HG03025 (cell line): Measurements from ENCODE around the gene TFPI.
"Not testable (repeated sequence)": the region's sequence is repeated elsewhere in the genome, so short reads cannot be mapped to it uniquely, and the experiment has no call there.

Experiments used
- ATAC-seq: cut with Tn5 transposase; IDR thresholded peaks from one replicate; pipeline ENCODE4 v1.9.1; 2021; ENCODE audit warnings: mild to moderate bottlenecking, moderate library complexity; ENCODE audit not compliant: unreplicated experiment, low FRiP score

TFPI gene

DNA sequence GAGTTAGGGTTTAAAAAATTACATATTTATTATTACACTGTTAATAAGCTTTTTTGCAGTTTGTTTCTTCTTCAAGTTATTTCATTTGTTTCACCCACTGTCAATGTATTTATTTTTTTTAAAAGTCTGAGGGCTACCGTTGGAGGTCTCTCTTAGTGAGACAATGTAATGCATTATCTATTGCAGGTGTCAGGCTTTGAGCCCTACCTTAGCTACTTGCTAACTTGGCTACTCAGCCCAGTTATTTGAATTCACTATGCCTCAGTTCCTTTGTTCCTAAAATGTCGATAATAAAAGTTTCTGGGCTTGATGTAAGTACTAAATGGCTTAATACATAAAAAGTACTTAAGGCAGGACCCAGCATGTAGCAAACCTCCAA lies 458 bp upstream of the TFPI start:
- no peak for ATAC-seq

DNA sequence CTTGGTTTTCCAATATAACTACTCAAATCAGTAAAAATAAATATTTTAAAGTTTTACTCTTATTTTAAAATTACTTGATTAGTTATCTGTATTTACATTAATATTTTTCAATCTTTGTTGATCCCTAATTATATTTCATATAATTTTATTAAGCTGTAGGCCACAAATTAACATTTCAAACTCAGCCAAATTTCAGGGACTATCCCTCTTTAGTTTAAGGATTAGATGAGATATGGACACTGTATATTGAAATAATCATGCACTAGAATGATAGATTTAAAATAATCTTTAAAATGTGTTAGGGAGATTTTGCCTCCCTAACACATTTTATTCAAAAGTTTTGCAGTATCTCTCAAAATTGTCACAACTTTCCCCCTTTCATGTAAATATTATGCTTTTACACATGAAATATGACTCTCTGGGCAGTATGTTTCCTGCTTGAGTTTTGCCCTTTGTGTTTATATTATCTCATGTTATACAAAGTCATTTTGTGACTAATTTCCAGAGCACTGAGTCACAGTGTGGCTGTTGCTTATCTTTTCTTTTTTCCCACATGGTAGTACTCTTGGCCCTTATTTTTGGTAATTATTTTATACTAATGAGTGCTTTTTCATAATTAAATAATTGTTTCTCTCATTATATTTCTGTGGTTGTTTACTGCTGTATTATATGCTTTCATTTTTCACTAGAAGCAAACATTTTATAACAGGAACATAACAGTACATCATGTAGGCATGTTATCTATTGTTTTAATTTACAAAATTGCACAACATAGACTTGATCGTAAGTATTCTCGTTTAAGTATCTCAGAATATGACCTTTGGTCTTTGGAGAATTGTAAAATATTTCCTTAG lies 1.2 kb downstream of the TFPI start:
- ATAC-seq: no peak

DNA sequence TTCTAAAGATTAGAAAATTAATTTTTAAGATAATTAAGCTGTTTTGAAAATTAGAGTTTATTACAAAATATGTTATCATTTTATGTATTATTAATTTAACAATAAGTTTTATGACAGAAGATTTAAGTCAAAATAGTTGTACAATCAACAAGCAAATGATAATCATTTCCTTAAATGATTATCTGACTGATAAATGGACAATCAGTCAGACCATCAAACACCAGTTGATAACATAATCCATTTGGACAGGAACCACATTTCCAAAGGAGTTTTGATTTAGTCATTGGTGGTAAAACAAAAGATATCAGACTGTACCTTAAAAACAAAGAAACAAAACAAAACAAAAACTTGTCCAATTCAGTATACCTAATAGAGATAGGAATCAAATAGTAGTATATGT lies 1.9 kb downstream of the TFPI start:
- no peak for ATAC-seq

DNA sequence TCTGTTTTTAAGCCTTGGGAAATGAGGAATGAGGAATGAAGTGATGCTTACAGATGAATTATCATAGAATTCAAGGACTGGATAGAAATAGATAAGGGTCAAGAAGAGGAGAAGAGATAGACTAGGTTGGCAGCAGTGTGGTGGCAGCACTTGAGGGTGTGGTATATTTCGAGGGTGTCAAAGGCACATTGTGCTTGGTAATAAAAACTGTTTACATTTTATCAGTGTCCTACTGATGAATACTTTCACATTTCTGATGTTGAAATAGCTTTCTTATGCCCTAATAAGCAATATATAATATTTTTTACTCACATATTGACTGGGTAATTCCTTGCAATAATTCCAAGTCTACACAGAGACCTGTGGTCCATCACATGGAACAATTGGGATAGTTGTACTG lies 3.4 kb downstream of the TFPI start:
- ATAC-seq: no peak

DNA sequence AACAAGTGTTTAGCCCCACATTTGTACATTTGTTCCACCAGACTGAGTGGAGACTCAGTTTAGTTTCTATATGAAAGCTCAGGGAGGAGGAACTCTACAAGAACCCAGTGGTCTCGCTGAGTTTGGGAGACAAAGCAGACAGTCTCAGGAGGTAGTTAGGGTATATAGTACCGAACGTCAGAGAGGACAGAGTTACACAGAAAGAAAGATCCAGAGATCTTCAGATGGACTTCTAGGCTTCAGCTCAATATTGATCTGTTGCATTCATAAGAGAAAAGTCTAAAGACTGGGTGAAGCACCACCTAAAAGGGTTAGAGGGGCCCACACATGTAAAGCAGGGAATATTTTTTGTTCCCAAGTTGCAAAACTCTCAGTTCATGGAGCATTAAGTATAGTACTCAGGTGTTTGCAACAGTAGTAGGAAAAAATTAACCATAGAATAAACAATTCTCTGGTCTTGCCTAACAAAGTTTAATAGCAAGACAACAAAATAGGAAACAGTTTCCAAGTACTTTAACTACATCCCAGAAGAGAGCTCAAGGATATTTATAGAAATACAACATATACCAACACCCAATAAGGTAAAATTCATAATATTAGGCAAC lies 4.2 kb downstream of the TFPI start:
- no peak for ATAC-seq

DNA sequence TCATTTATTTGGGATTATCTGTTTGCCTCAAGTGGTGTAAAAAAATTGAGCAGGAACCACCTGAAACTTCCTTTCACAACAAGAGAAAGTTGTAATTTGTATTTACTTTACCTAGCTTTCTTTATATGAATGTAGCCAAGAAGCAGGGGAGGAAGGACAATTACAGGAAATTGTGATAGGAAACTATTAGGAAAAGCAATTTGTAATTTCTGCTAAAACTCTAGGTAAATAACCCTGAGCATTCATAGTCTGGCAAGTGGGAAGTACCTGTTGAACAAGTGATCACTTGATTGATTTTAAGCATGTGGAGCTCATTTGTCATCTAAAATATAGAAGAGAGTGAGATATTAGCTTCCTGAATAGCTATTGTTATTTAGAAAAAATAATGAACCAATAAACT lies 5.0 kb downstream of the TFPI start:
- no peak for ATAC-seq

DNA sequence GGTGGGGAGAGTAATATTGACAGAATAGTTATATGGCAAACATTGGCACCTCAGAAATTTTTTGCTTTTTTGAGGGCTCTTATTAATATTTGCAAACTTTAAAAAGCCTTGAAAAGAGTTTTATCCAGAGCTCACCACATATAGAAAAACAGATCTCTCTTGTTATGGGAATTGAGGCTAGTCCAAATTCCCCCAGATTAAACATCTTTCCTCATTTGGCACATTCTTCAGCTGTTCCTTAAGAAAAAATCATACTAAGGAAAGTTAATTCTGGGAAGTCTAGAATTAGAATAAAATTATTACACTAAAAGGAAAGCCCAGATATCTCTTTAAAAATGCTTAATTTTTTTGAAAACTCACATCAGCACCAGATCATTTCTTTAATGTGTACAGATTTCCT lies 5.6 kb downstream of the TFPI start:
- ATAC-seq: no peak

DNA sequence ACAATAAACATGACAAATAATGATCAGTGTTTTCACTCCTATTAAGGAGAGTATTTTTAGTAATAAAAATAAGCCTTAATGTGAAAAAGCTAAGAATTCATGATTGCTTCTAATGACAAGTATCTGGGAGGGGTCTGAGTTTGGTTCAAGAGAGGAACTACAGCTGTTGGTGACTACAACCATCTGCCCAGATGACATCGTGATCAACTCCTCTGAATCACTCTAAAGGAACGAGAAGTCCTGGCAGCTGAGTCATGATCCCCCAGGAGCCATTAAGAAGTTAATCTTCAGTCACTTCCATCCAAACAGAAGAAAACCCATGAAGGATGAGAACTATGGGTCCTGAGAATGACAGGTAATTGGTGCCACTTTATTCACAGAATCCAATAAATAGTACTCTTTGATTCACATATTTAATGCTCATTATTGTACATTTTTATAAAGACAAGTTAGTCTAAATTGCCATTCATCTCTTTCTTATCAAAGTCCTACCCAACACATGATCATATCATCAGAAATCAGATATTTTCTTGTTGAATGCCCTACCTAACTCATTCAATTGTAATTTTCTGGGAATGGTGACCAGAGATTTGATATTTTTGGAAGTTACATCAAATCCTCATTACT lies 6.8 kb downstream of the TFPI start:
- ATAC-seq: no peak

DNA sequence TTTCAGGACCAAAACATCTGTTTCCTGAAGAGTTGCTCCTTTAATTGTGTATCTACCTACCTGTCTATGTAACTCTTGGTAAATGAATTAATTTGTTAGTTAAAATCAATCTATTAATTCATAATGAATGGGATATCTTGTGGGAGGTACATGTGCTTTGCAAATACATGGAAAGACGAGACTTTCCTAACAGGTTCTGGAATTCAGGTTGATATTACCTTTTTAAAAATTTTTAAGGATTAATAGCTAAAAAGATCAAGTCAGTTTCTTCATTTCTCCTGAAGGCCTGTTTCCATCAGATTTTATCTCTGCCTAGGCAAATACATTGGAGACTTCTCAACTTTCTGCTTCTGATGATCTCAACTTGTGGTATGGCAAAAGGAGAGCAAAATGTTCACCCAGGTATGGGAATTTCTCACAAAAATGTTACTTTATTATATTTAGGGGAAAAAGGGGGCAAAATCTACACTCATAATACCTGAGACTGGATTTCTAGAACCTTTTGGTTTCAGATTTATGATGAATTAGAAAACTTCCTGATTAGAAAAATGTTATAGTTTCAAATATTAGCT lies 7.4 kb downstream of the TFPI start:
- ATAC-seq: no peak

DNA sequence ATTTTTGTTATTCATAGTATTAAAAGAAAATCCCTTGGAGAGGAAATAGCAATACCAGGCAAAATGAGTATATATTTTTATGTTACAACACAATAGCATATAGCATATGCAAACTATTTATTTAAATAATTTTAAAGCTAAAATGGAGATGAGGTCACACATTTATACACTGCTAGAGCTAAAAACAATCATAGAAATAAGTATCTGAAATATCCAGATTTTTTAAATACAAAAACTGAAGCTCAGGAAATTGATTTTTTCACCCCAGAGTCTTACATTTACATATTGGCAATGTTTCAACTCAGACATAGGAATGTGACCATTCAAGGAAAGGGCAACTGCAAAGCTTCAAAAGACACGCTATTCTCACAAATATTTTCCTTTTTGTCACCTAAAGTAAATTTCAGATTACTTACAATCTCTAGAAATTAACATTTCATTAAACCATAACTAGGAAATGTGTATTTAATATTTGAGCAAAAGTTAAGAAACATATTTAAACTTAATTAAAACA lies 8.9 kb downstream of the TFPI start:
- ATAC-seq: no peak

DNA sequence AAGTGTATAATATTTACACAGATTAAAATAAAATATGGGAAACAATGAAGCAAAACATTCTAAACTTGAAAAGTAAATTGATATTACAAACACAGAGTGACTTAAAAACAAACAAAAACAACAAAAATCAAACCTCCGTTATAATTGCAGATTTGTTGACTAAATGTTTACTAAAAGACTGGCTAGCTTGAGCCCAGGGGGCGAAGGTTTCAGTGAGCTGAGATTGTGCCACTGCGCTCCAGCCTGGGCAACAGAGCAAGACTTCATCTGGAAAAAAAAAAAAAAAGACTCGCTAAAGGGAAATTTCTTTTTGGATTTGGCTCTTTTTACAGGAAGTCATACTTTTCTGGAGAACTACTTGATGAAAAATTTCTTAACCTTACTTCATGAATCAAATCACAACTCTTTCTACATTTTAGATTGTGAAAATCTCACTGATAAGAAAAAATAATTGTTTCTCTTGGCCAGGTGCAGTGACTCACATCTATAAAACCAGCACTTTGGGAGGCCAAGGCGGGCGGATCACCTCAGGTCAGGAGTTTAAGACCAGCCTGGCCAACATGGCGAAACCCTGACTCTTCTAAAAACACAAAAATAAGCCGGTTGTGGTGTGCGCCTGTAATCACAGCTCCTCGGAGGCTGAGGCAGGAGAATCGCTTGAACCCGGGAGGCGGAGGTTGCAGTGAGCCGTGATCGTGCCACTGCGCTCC lies 9.7 kb downstream of the TFPI start:
- ATAC-seq: no peak

DNA sequence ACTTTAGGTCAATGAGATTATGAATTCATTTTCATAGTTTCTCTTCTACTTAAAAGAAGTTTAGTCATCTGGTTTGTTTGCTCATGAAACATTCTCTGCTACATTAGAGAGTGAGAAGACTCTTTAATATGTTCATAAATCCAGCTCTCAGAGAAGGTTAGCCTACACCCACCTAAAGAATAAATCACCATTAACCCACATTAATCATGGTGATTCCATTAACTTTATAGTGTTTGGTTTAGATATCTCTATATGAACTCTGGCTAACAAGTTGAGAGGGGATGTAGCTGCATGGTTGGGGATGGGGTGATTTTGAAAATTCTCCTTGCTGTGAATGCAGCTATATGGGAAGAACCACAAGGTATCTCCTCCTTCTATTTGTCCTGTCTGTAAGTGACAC lies 10.7 kb downstream of the TFPI start:
- ATAC-seq: no peak

DNA sequence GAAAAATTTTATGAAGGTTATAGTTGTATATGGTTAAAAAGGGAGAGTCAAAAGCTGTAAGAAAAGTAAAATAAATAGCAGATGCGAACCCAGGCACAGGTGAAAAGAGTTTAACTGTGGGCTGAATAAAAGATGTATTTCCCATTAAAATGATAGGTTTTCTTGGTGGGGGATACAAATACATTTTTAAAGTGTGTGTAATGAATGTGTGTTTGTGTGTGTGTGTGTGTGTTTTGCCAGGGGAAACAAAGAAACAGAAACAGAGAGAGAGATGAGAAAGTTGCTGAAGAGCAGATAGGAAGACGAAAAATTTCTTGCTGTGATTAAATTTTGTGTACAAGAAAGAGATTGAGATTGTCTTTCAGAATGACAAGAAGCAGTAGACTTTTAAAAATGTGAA lies 12.1 kb downstream of the TFPI start:
- ATAC-seq: no peak

DNA sequence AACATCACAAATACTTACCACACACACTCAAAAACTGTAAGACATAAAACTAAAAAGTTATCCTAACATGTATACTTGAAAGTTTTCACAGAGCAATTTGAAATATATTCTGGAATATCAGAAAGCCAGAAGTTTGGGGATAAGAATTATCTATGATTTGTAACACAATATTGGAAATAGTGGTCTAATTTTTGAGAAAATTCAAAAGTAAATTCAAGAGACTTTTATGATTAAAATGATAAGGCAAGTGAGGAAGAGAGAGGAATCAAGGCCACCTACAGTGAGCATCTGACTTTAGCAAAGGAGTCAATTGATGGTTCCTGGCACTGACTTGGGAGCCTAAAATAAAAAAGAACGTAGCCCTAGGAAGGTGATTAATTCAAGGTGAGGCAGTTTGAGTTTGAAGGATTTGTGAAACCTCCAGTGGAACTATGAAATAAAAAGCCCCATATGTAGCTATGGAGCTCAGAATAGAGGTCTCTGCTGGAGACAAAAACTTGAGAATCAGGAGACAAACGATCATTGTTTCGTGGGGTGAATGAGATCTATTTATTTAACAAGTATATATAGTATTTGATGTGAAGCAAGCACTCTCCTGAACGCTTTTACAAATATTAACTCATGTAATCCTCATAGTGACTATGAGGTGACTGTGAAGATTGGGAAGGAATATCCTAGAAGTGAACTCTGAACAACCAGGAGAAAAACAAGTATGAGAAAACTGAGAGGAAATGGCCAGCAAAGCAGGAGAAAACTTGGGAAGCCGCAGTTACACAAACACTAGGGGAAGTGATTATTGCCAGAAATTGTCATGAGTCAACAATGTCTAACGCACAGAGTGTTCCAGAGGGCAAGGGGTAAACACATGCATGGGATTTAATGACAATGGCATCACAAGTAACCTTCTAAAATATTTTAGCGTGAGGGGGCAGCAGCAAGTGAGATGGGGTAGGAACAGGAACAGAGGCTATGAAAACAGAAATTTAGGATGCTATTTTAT lies 12.8 kb downstream of the TFPI start:
- ATAC-seq: no peak

DNA sequence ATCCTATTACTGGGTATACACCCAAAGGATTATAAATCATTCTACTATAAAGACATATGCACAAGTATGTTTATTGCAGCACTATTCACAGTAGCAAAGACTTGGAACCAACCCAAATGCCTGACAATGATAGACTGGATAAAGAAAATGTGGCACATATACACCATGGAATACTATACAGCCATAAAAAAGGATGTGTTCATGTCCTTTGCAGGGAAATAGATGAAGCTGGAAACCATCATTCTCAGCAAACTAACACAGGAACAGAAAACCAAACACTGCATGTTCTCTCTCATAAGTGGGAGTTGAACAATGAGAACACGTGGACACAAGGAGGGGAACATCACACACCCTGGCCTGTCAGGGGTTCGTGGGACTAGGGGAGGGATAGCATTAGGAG lies 16.0 kb downstream of the TFPI start:
- not testable (repeated sequence) for ATAC-seq

DNA sequence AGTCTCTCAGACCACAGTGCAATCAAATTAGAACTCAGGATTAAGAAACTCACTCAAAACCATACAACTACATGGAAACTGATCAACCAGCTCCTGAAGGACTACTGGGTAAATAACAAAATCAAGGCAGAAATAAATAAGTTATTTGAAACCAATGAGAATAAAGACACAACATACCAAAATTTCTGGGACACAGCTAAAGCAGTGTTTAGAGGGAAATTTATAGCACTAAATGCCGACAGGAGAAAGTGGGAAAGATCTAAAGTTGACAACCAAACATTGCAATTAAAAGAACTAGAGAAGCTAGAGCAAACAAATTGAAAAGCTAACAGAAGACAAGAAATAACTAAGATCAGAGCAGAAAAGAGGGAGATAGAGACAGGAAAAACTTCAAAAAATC lies 18.9 kb downstream of the TFPI start:
- ATAC-seq: not testable (repeated sequence)

DNA sequence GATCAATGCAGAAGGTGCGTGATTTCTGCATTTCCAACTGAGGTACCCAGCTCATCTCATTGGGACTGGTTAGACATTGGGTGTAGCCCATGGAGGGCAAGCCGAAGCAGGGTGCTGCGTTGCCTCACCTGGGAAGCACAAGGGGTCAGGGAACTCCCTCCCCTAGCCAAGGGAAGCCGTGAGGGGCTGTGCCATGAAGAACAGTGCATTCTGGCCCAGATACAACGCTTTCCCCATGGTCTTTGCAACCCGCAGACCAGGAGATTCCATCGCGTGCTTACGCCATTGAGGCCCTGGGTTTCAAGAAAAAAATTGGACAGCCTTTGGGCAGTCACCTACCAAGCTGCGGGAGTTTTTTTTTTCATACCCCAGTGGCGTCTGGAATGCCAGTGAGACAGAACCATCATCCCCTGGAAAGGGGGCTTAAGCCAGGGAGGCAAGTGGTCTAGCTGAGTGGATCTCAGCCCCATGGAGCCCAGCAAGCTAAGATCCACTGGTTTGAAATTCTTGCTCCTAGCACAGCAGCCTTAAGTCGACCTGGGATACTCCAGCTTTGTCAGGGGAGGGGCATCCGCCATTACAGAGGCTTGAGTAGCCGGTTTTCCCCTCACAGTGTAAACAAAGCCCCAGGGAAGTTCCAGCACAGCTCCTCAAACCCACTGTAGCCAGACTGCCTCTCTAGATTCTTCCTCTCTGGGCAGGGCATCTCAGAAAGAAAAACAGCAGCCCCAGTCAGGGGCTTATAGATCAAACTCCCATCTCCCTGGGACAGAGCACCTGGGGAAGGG lies 21.7 kb downstream of the TFPI start:
- no peak for ATAC-seq

DNA sequence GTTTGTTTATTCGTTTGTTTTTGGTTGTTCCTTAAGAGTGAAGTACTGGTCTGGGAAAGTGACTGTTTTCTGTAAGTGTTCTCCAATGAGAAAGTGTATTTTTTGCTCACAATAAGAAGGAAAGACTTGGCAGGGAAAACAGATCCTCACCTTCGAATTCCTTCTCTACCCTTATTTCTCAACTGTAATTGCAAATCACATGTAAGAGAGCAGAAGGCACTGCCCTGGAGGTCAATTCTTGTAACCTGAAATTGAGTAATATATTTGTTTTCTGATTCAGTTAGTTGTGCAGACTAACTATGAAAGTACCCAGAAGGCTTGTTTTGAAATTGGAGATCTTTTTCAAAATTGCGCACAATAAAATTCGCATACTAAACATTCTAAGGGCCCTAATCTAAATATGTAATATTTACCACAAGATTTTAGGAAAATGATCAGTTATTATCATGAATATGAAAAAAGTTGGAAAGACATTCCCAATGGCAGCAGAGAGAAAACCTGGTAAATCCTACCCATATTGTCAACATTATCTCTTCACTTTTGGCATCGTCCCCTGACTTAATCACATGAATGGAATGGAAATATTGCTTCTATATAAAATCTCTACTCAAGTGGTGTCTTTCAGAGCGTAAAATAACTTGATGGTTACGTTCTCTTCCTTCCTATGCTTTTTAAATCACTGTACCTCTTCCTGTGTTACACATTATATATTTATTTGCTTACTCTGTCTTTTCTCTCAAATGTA lies 24.1 kb downstream of the TFPI start:
- no peak for ATAC-seq
